GM21786 (cell line): ENCODE results near the gene PCDH15.
A peak's percentile ranks its signal among the peaks of the same experiment; 100 is the strongest.
"Not testable (repeated sequence)": the region's sequence is repeated elsewhere in the genome, so short reads cannot be mapped to it uniquely, and the experiment has no call there.

Experiments used
- ATAC-seq: cut with Tn5 transposase; IDR thresholded peaks from one replicate; pipeline ENCODE4 v1.9.1; 2021; ENCODE audit not compliant: unreplicated experiment

PCDH15 gene

DNA sequence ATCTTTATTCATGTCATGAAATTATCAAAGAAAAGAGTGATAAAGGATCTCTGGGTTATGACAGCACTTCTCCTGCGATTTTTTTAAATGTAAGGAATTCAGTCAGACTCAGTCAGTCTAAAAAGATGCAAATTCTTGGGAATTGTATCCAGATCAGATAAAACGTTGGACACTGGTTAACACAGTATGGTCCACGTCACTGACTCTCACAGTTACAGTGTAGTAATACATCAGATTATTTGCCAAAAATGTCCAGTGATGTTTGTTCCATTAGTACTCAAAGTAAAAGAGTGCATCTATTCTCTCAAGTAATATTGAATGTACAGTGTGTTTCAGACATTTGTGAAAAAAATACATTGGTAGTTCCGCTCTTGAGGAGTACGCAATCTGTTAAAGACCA lies 224.5 kb downstream of the PCDH15 start:
- ATAC-seq = no peak

DNA sequence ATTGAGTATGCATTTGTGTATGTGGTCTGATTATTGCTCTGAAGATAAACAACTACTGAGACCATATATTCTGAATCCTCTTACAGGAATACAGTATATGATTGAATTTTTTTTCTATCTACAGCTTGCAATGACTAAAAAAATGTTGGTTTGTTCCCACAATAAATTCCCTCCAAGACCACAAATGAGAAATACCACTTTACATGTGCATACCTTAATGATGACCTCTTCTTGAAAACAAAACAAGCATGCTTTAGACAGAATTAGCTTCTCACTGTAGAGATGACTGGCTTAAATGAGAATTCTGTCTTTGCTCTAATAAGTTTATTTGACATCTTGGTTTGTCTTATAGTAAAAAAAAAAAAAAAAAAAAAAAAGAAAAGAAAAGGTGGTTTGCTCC lies 241.5 kb downstream of the PCDH15 start:
- ATAC-seq = no peak

DNA sequence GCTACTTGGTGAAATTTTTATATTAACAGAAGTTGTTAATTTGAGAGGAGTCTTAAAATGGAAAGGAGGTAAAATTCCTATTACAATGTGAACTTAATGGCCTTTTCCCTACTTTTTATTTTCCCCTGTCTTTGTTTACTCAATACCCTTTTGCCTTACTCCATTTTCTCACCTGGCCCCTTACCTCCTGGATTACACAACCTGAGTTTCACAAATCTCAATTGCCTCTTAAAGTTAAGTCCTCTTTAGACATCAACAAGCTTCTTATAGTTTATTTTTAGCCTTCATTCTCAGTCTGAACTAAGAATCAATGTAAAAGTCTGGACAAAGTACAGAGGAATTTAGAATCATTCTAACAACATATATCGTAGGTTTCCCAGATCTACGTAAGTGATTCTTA lies 247.0 kb downstream of the PCDH15 start:
- ATAC-seq = no peak

DNA sequence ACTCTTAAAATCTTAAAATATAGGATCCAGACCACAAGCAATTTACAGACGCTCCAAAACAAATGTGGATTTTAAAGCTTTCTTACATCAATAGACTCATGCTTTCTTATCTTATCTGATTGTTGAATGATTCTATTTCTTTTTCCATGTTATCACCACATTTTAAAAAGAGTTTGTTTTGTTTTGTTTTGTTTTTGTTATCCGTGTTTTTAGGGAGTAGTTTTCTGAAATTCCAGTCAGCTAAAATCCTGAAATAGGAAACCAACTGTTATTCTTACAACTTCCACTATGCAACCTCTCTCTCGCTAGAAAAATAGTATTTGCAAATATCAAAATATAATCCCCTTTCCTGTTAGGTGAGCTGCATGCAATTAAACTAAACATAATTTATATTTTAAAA lies 251.0 kb downstream of the PCDH15 start:
- ATAC-seq = no peak

DNA sequence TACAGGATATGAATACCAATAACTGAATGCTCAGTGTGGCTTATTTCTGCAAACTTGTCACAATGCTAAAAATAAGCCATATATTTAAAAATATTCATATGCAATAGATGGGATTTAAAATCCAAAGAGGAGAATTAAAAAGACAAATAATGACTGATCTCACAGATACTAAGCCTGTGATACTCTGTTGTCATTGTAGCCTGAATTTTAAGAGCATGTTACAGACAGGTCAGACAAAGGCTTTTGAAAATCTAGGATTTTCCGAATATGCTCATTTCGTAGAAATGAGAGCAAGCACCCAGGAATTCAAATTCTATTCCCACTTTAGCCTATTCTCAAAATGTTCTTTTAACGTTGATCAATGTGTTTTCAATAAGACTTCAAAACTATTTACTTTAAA lies 269.7 kb downstream of the PCDH15 start:
- ATAC-seq = no peak

DNA sequence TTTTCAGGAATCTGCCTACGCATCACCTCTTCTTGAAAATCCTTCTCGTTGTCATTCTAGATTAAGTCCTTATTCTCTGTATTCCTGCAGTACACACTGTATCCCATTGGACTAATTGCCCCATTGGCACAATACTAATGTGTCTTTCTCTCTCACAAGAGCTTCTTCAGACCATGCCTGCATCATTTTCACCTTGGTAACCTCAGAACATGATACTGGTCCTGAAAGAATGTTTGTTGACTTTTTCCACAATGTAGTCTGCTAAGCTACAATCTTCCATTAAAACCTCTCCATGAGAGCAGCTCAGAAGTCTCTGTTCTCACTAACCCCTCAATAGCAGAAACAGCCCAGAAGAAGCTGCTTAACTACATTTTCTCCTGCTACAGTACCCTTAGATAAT lies 270.7 kb downstream of the PCDH15 start:
- ATAC-seq = no peak

DNA sequence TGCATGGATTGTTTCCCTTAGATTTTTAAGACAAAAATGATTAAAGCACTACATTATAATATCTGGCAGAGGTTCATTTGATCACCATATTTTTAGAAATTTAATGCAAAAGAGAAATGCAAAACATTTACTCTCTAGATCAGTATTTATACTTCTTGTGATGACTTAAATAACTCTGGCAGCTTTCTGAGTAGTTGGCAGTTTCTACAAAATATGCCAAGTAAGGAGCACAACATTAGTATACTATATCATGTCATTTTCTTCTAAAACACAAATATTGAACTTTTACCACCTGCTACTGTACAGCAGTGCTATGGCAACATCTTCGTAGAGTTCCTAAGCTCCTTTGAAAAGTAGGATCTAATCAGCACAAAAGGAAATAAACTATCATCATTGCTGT lies 275.2 kb downstream of the PCDH15 start:
- ATAC-seq = no peak

DNA sequence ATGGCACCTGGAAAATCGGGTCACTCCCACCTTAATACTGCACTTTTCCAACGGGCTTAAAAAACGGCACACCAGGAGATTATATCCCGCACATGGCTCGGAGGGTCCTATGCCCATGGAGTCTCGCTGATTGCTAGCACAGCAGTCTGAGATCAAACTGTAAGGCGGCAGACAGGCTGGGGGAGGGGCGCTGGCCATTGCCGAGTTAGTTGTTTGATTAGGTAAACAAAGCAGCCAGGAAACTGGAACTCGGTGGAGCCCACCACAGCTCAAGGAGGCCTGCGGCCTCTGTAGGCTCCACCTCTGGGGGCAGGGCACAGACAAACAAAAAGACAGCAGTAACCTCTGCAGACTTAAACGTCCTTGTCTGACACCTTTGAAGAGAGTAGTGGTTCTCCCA lies 285.8 kb downstream of the PCDH15 start:
- ATAC-seq = not testable (repeated sequence)

DNA sequence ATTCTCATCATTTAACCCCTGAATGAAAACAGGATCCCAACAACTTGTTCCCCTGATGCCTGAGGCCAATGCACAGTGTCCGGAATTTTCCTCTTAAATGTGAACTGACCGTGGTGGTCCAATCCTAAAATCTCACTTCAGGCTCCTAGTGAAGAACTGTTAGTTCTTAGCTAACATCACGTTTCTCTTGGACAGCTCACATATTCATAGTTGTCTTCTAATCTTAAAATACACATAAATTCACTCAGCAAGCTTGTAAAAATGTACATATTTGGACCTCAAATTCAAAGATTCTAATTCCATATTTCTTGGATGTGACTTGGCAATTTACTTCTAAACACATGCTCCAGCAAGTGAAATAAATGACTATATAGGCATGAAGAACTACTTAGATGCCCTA lies 297.2 kb downstream of the PCDH15 start:
- ATAC-seq = no peak

DNA sequence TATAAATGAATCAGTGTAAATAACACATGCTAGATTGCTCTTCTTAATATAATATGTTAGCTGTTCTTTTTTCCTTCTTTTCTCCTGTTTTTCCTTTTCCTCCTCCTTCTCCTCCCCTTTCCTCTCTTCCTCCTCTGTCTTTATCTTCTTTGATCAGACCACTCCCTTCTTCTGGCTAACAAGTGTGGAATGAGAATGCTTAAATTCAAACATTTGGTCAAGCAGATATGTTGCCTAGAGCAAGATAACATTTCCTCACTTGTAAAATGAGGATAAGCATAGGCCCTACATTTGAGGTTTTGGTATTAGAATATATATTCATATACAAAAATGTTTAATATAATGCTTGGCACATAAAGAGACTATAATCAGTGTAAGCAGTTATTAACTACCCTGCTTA lies 299.1 kb downstream of the PCDH15 start:
- no peak for ATAC-seq

DNA sequence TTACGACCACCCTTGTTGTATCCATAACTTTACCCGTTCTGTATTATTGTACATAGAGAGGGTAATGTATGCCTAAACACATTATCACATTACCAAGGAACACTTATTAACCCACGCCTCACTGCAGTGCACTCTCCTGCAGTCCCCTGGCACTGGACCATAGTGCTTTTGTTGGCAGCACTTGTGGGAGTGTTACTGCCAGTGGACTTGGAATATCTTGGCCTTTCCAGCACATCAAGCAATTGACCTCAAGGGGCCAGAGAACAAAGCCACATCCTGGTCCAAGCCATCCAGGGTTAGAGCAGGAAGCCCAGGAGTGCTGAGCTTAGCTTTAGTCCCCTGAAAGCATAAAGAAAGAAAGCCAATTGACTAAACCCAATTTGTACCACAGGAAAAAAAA lies 304.2 kb downstream of the PCDH15 start:
- ATAC-seq = no peak

DNA sequence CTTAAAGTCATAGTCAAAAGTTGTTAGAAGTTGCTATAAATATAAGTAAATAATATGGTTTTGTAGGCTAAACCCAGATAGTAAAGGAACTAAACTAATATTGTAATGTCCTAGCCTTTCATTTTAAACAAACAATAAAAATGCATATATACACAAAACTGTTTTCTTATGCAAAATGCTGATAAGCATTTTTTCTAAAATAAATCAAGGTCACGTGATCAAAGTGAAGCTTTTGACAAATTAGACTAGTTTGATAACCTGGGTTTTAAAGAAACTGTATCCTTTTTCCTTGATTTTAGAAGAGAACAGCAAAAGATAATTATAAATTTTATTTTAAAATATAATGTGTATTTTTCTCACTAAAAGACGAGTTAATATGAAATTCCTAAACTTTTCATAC lies 313.3 kb downstream of the PCDH15 start:
- ATAC-seq = no peak

DNA sequence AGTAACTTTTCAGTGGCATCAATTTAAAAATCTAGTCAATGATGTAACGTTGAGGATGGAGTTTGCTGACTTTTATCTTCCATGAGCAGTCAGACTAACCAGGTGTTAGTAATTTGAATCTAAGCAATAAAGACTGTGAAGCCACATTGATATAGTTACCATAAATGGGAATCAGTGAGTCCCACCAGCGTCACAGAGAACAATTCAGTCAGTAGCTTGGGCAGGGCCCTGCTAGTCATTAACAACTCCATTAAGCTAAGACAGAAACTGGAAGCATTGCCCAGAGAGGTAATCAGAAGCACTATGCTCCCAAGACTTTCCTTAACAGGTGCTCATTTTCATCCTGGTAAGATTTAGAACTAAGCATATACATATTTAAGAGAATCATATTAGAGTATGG lies 315.1 kb downstream of the PCDH15 start:
- no peak for ATAC-seq

DNA sequence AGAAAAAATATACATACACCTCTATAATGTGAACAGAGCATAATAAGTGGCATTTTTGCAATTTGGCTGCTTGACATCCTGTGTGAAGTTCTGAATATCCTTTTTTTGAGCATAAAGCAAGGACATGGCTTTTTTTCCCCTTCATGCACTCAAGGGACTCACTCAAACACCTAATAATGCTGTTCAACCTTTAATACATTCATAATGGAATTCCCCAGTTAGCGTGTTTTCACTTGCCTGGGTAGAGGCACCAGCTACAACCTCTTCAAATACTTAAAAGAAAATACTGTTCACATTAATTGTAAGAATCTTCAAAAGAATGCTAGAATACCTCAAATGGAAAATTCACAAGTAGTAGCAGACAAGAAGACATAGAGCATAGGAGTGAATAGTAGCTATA lies 316.8 kb downstream of the PCDH15 start:
- no peak for ATAC-seq

DNA sequence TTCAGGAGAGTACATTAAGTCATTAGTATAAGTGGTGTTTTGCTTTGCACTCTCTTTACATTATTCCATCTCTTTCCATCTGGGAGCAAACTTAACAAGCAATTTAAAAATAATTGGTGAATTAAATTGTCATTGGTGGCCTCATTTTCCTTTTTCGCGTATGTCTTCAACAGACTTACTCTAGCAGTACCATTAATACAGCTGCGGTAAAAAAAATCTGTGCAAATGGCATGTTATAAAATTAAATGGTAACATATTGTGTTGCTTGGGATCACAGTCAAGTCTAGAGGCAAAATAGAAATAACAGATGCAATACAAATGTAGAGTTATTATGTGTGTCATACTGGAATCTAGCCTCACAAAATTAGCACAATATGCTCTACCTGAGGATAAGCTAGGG lies 322.4 kb downstream of the PCDH15 start:
- ATAC-seq = no peak

DNA sequence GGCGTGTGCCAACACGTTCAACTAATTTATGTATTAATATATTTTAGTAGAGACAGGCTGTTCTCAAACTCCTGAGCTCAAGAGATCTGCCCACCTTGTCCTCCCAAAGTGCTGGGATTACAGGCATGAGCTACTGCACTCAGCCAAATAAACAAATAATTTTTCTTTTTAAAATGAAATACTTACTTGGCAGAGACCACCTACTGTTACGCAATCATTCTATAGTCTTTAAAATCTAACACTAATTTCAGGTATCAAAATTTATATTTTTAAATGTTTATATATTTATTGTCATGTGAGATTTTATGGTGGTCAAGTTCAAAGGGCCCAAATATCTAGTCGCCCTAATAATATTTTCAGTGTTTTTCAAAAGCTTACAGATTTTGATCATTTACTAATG lies 323.3 kb downstream of the PCDH15 start:
- ATAC-seq = no peak

DNA sequence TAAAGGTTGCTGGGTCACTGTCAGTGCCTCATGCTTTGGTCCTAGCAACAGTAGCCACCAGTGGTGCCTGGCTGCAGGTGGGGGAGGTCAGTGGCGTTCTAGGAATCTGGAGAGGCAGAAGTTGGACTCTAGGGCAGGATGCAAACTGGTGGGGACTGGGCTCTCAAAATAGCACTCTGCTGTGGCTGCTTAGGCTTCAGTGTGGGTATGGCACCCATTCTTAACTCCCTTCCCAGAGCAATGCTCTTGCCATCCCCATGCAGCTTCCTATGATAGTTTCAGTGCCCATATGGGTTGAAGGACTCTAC lies 330.8 kb downstream of the PCDH15 start:
- ATAC-seq = no peak

DNA sequence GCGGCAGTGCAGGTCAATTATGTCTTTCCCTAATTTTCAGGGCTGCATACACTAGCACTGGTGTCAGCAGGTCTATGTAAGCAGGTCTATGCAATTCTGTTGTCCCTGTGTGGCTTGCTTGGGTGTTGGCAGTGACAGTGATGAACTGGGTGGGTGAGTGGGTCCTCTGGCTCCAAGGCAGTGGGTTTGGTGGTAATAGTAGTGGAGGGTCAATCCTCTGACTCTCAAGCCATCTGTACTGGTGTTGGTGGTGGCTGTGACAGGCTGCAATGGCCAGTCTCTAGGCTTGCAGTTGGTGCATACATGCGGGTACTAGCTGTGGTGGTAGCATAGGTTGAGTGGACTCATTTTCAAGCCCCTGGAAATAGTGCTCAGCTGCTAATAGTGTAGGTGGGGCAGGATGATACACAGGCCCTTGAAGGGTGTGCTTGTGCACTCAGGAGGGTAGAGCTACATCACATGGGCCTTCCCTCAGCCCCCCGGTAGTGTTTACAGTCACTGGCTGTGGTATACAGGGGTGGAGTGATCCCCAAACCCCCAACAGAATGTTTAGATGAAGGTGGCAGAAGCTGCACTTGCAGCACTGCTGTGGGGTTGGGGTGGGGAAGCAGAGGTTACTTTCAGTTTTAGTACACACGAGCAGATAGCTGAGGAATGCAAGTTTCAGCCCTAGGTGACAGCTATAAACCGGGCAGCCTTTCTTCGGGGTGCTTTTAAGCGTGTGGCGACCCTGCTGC lies 331.3 kb downstream of the PCDH15 start:
- ATAC-seq = no peak

DNA sequence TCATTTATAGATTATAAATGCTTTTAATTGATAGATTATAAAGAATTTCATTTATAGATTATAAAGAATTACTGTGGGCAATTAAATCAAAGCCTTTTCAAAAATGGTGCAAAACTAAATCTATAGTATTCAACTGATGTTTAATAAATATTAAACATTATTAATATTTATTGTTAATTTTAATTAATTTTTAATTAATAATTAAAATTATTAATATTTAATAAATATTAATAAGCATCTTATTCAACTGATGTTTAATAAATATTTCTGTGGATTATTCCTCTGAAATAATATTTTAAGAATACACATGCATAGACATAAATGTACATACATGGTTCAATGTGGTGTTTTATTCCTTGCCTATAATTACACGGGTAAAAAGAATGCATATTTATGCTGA lies 346.8 kb downstream of the PCDH15 start:
- ATAC-seq = no peak

DNA sequence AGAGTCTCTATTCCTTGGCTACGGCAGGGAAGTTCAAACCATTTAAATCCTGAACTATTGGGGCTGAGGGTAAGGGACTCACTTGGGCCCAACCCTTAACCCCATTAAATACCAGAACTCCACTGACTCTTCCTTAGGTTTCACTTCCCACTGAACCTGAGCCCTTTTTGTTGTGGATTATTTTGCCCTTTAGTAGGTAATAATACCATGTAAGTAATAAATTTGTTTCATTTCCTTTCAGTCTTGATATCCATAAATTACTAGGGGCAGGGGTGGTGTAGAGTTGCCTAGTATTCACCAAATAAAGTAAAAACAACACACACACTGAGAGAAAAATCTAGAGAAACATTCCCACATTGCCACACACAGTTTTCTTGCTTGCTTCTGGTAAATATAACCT lies 352.0 kb downstream of the PCDH15 start:
- no peak for ATAC-seq

DNA sequence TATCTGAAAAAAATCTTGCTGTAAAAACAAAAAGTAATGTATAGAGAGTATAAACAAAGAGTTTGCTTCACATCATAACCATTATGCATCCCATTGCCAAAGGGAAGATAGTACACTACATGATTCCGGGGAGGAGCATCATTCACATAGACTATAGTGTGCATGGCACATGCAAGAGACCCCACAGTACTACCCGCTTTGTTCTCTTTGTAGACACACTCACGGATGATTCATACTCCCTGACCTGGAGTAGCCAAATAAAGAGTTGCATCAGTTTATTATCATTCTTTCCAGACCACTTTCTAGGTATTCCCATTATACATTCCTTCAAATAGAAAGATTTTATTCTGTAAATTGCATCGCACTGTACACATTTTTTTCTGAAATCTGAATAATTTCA lies 356.9 kb downstream of the PCDH15 start:
- no peak for ATAC-seq

DNA sequence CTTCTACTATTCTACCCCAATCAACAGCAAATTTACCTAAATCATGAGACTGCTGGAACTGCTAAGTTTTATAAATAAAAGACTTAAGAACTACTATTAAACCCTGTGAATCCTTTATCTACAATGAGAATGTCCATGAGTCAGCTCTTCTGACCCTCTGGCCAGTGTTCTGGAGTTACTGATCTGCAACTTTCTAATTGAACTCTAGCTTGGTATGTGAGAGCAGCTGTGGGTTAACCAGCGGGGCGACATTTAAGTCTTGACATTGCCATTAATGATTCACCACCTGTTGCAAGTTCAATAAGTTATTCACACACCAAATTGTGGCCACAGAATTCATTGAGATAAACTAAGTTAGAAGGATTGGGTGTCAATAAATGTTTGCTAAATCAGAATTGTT lies 359.8 kb downstream of the PCDH15 start:
- no peak for ATAC-seq

DNA sequence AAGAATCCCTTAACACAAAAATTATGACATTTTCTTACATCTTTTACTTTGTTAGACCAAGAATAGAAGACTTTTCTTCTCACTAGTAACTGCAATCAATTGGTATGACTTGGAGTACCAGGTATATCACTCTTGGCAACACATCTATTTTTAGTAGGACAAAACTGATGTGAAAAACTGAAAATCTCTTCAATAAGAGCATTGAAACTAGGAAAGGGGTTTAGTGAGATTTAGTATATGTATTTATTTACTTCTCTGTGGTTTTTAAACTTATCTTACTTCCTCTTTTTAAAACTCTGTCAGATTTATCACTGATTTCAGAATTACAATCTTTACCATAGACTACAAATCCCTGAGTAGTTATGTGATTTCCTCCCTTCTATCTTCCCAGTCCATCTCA lies 366.2 kb downstream of the PCDH15 start:
- ATAC-seq = peak; percentile 92

DNA sequence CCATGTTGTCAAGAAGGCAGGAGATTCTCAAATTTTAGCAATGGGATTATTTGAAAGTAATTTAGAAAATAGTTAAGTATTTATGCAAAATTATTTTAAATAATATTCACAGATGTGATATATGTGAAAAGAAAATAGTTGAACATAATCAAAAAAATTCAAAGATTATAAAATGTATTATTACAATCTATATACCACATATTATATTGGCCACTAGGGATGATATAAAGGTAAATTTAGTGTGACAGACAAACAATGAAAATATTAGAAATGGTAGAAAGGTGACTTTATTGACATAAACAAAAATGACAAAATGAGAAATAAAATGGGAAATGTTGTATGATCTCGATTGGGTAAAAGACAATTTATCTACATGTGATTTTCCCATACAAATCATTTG lies 385.5 kb downstream of the PCDH15 start:
- ATAC-seq = no peak
